Measurements from ENCODE around the gene IQCC.

Gene IQCC

GRCh38 chr1:32224285-32224684 lies 18.8 kb downstream of the IQCC start:
- Mint-ChIP-seq H3K27me3 (ENCODE audit: low read depth) (no peaks in the 10 kb centered on the region), H3K9me3 (no peaks in the 10 kb centered on the region), H3K4me3 (peak overlapping the region; percentile 95), H3K27ac (peak overlapping the region; percentile 10), H3K36me3 (ENCODE audit: low read depth) (peaks cover 35% of the 10 kb centered on the region), H3K4me1 (ENCODE audit: low read depth) (peaks cover 24% of the 10 kb centered on the region)

- peaks cover 36% of the 10 kb centered on the region for H3K36me3 Mint-ChIP-seq (ENCODE audit: low read depth)
- H3K4me3 Mint-ChIP-seq, result no peak overlapping the region
- no peaks in the 10 kb centered on the region for H3K9me3 Mint-ChIP-seq
- H3K27me3 Mint-ChIP-seq (ENCODE audit: low read depth), result no peaks in the 10 kb centered on the region
- H3K4me1 Mint-ChIP-seq (ENCODE audit: low read depth), result peaks cover 13% of the 10 kb centered on the region
- no peak overlapping the region for H3K27ac Mint-ChIP-seq
Measured at GRCh38 chr1:32228771-32229170, 23.3 kb downstream of the IQCC start.

DNA sequence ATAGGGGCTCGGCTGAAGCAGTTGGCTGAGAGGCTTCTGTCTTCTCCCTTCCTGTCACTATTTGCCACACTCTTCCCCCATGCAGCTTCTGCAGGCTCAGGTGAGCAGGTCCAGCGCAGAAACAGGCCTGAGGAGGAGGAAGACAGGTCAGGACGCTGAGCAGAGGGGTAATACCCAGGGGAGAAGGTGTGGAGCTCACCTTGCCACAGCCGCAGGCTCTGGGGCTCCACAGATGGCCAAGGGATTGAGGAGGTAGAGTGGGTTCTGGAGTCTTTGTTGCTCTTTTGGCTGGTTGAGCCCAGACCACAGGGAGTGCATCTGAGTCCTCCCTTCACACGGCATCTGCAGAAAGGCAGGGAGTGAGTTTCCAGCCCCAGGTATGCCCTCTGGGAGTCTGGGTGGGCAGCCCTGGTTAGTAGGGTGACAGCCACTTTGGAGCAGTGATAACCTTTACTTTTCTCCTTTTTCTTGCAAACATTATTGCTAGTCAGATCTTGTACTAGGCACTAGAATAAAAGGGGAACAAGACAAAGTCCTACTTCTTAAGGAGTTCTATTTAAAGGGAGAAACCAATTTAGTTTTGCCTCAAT lies 26.5 kb downstream of the IQCC start:
- peaks cover 23% of the 10 kb centered on the region for H3K36me3 Mint-ChIP-seq (ENCODE audit: low read depth)
- peaks cover 2% of the 10 kb centered on the region for H3K4me1 Mint-ChIP-seq (ENCODE audit: low read depth)
- peak overlapping the region; percentile 20 for H3K27ac Mint-ChIP-seq
- no peak overlapping the region for H3K4me3 Mint-ChIP-seq
- H3K27me3 Mint-ChIP-seq (ENCODE audit: low read depth), result no peaks in the 10 kb centered on the region
- H3K9me3 Mint-ChIP-seq, result no peaks in the 10 kb centered on the region

GRCh38 chr1:32232558-32233304 lies 27.3 kb downstream of the IQCC start:
- peaks cover 18% of the 10 kb centered on the region for H3K36me3 Mint-ChIP-seq (ENCODE audit: low read depth)
- H3K4me3 Mint-ChIP-seq, result no peak overlapping the region
- H3K9me3 Mint-ChIP-seq, result no peaks in the 10 kb centered on the region
- peaks cover 2% of the 10 kb centered on the region for H3K4me1 Mint-ChIP-seq (ENCODE audit: low read depth)
- H3K27ac Mint-ChIP-seq, result no peak overlapping the region
- H3K27me3 Mint-ChIP-seq (ENCODE audit: low read depth), result no peaks in the 10 kb centered on the region

DNA sequence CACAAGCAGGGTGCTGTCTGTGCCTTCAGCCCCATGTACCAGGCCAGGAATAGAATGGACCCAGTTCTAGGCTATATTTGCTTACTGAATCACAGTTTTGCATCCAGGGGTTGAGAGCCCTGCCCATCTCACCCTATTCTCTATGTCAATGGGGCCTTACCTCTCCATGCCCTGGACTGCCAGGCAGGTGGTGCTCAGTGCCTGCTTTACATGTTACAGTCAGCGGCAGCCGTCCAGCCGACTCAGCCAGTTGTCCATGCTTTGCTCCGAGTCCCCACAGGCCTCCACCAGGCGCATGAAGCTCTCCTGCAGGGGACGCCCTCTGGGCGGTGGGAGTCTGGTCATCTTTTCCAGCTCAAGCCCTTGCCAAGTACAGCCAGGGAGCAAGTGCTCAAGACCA lies 29.3 kb downstream of the IQCC start:
- Mint-ChIP-seq H3K27me3 (ENCODE audit: low read depth) (no peaks in the 10 kb centered on the region), H3K9me3 (no peaks in the 10 kb centered on the region), H3K4me1 (ENCODE audit: low read depth) (peaks cover 2% of the 10 kb centered on the region), H3K4me3 (no peak overlapping the region), H3K36me3 (ENCODE audit: low read depth) (peaks cover 6% of the 10 kb centered on the region), H3K27ac (no peak overlapping the region)

GRCh38 chr1:32239337-32239736 lies 33.9 kb downstream of the IQCC start:
- no peaks in the 10 kb centered on the region for H3K9me3 Mint-ChIP-seq

DNA sequence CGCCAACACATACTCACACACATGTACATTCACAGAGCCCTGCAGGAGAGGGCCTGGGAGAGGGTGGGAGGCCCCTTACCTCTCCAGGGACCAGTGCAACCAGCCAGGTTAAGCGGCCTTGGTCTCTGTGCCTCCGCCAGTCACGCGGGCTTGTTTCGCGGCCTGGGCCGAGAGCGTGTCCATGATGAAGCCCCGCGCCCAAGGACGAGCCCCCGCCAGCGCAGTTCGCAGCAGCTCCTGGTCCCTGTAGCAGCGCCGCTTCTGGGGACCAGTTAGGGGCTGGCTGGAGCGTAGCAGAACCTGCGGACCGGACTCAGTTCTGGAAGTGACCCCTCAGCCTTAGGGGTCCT lies 34.3 kb downstream of the IQCC start:
- Mint-ChIP-seq H3K9me3 (no peaks in the 10 kb centered on the region), H3K36me3 (ENCODE audit: low read depth) (peaks cover 2% of the 10 kb centered on the region), H3K4me3 (peak overlapping the region; percentile 81), H3K27ac (no peak overlapping the region), H3K4me1 (ENCODE audit: low read depth) (peaks cover 3% of the 10 kb centered on the region), H3K27me3 (ENCODE audit: low read depth) (no peaks in the 10 kb centered on the region)

More at GRCh38 chr1:32239337-32239736, 33.9 kb downstream of the IQCC start:
- Mint-ChIP-seq H3K4me3 (peak overlapping the region; percentile 81), H3K27ac (no peak overlapping the region), H3K4me1 (ENCODE audit: low read depth) (peaks cover 3% of the 10 kb centered on the region), H3K27me3 (ENCODE audit: low read depth) (no peaks in the 10 kb centered on the region), H3K36me3 (ENCODE audit: low read depth) (peaks cover 2% of the 10 kb centered on the region)

DNA sequence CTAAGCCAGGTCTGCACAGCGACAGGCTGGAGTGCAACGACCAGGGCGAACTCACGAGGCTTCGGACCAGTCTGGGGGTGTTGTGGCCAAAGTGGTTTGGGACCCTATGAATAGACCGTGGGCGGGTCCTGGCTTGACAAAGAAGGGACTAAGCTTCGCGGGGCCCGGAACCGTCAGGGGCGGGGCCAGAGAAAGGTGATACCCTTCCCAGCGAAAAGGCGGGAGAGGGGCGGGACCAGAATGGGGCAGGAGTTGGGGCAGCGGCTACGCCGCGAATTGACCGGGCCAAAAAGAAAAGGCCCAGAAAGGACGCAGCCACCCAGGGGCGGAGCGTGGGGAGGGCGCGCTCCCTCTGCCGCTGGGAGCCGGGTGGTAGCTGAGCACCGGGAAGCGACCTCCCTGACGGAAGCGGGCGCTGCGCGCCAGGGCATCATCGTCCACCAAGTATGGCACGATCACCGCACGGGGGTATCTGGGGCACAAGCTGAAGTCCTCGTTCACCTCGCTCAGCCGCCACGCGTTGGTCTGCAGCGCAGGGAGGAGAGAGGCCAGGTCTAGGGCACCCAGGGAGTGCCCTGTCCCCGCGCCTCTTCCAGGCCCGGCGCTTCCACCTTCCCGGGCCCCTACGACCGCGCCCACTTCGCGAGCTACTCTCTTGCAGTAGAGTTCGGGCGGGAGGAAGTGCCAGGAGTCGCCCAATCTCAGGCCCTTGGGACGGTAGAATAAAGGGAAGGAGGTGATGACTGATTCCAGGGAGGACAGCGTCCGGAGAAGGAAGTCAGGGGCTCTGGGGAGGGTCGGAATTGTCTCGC lies 34.9 kb downstream of the IQCC start:
- no peaks in the 10 kb centered on the region for H3K27me3 Mint-ChIP-seq (ENCODE audit: low read depth)
- H3K4me3 Mint-ChIP-seq, result peak overlapping the region; percentile 81
- H3K27ac Mint-ChIP-seq, result no peak overlapping the region

DNA sequence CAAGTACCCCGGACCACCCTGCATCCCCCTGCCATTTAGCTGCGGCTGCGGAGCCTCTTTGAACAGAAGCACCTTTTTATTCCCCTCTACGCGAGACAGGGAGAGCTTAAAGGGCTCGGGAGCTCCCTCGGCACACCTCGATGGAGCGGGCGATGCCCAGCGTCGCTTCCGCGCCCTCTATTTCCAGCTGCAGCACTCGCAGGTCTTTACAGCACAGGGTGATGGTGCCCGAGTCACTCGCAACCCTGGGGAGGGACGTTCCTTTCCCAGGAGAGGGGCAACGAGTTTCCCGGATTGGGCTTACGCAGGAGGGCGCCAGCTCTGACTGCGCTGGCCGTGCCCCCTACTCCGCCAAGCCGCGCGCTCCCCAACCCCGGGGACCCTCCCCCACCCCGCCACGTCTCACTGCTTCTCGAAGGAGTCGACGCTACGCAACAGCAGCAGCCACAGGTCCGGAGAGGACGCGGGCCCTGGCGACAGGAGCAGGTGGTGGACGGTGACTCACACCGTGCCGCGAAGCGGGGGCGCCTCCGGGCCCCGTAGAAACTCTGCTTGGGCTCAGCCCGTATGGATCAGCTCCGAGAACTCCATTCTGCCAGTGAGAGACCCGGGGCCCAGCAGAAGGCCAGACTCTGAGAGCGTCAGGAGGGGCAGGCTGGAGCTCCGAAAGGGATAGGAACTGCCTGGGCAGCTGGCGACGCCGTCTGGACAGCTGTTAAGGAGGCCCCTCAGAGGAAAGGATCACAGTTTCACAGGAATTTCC lies 35.7 kb downstream of the IQCC start:
- Mint-ChIP-seq H3K27ac (no peak overlapping the region), H3K9me3 (no peaks in the 10 kb centered on the region), H3K4me1 (ENCODE audit: low read depth) (peaks cover 3% of the 10 kb centered on the region), H3K36me3 (ENCODE audit: low read depth) (peaks cover under 1% of the 10 kb centered on the region), H3K27me3 (ENCODE audit: low read depth) (no peaks in the 10 kb centered on the region), H3K4me3 (peak overlapping the region; percentile 81)

More for the DNA sequence above, 34.9 kb downstream of the IQCC start:
- Mint-ChIP-seq H3K36me3 (ENCODE audit: low read depth) (peaks cover 2% of the 10 kb centered on the region), H3K4me1 (ENCODE audit: low read depth) (peaks cover 3% of the 10 kb centered on the region), H3K9me3 (no peaks in the 10 kb centered on the region)

DNA sequence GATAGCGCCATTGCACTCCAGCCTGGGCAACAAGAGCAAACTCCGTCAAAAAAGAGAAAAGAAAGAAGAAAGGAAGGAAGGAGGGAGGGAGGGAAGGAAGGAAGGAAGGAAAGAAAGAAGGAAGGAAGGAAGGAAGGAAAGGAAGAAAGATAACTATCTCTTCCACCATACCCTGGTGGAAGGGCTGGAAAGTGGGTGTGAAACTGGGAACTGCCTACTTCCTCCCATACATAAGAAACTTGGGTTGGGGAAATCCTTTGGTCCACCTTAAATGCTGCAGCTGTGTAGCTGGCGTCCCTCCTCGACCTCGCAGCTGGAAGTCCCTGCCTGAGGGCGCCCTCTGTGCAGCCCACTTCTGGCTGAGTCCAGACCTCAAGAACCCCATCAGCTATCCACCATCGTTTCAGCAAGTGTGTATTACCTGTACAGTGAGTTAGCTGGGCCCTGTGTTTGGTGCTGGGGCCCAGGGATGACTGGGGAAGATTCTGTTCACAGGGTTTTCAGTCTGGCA lies 36.9 kb downstream of the IQCC start:
- no peaks in the 10 kb centered on the region for H3K27me3 Mint-ChIP-seq (ENCODE audit: low read depth)
- H3K9me3 Mint-ChIP-seq, result no peaks in the 10 kb centered on the region
- no peak overlapping the region for H3K4me3 Mint-ChIP-seq
- peak overlapping the region; percentile 14 for H3K27ac Mint-ChIP-seq
- H3K4me1 Mint-ChIP-seq (ENCODE audit: low read depth), result peaks cover 12% of the 10 kb centered on the region
- H3K36me3 Mint-ChIP-seq (ENCODE audit: low read depth), result no peaks in the 10 kb centered on the region

- no peaks in the 10 kb centered on the region for H3K27me3 Mint-ChIP-seq (ENCODE audit: low read depth)
- H3K36me3 Mint-ChIP-seq (ENCODE audit: low read depth), result peaks cover 4% of the 10 kb centered on the region
- H3K4me1 Mint-ChIP-seq (ENCODE audit: low read depth), result peaks cover 36% of the 10 kb centered on the region
- no peaks in the 10 kb centered on the region for H3K9me3 Mint-ChIP-seq
- peak within 1 kb of the TSS; percentile 80 for H3K4me3 Mint-ChIP-seq
- peak within 1 kb of the TSS; percentile 97 for H3K27ac Mint-ChIP-seq
Measured at GRCh38 chr1:32246888-32247273, 41.4 kb downstream of the IQCC start, which contains the start of gene FAM167B. Gene FAM167B (plus strand): TSS chr1:32247222. CDS start chr1:32247422, 200 bp downstream.

- Mint-ChIP-seq H3K27me3 (ENCODE audit: low read depth) (no peaks in the 10 kb centered on the region), H3K4me1 (ENCODE audit: low read depth) (peaks cover 37% of the 10 kb centered on the region), H3K27ac (peak overlapping the region; percentile 97), H3K9me3 (no peaks in the 10 kb centered on the region), H3K4me3 (no peak overlapping the region), H3K36me3 (ENCODE audit: low read depth) (peaks cover 8% of the 10 kb centered on the region)
Measured at GRCh38 chr1:32247452-32247851, 42.0 kb downstream of the IQCC start.

DNA sequence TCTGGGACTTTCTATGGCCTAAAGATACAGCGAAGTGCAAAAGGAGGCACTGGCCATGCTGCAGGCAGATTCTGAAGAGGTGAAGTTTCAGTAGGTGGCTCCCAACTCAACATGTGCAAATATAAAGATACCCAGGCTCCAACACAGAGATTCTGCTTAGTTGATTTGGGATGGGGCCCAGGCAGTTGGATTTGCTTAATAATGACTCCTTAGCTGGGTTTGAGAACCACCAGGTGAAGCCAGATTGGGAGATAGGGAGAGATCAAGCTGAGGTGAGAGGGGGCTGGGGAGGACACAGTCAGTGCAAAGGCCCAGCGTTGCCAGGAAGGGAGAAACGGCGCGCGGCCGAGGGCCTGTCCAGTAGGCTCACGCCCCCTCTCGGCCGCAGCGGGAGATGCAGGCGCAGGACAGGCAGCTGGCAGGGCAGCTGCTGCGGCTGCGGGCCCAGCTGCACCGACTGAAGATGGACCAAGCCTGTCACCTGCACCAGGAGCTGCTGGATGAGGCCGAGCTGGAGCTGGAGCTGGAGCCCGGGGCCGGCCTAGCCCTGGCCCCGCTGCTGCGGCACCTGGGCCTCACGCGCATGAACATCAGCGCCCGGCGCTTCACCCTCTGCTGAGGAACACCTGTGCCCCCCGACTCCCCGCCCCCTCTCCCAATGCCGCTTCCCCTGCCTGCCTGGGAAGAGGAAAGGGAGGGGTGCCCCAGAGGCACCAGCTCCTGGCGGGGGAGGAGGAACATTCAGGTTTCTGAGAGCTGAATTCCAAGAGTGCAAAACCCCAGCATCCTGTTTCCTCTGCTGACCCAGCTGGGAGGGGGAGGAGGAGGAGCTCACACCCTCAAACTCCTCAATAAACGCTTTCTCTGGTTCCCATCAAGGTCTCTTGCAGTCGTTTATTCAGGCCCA lies 42.8 kb downstream of the IQCC start:
- H3K4me1 Mint-ChIP-seq (ENCODE audit: low read depth), result peaks cover 40% of the 10 kb centered on the region

More for the DNA sequence above, 42.8 kb downstream of the IQCC start:
- H3K27me3 Mint-ChIP-seq (ENCODE audit: low read depth), result no peaks in the 10 kb centered on the region
- no peaks in the 10 kb centered on the region for H3K9me3 Mint-ChIP-seq
- peak overlapping the region; percentile 98 for H3K27ac Mint-ChIP-seq
- H3K4me3 Mint-ChIP-seq, result peak overlapping the region; percentile 99
- H3K36me3 Mint-ChIP-seq (ENCODE audit: low read depth), result peaks cover 15% of the 10 kb centered on the region
